HG03045 (cell line): ENCODE measurements around the gene PTK6.
"Not testable (repeated sequence)": the region's sequence is repeated elsewhere in the genome, so short reads cannot be mapped to it uniquely, and the experiment has no call there.

Source experiments
- ATAC-seq: cut with Tn5 transposase; IDR thresholded peaks from one replicate; pipeline ENCODE4 v1.9.1; 2021; ENCODE audit warnings: mild to moderate bottlenecking, moderate library complexity; ENCODE audit not compliant: unreplicated experiment

PTK6 gene

GRCh38 chr20:63483834-63484233 is 53.3 kb downstream of the PTK6 start:
- no peak for ATAC-seq

- ATAC-seq, result no peak
Measured at GRCh38 chr20:63482021-63482587, 55.1 kb downstream of the PTK6 start.

GRCh38 chr20:63481503-63481902 is 55.7 kb downstream of the PTK6 start:
- no peak for ATAC-seq

- not testable (repeated sequence) for ATAC-seq
Measured at GRCh38 chr20:63479695-63480419, 57.3 kb downstream of the PTK6 start.

- no peak for ATAC-seq
Measured at GRCh38 chr20:63478346-63479302, 58.6 kb downstream of the PTK6 start.
